Mammary epithelial cell (primary cell): ENCODE results near the gene VPS45.

Experiments used
- EZH2 ChIP-seq: IDR thresholded peaks from 2 replicates; pipeline ENCODE4 v1.6.1; 2012; ENCODE audit warnings: low read length, inconsistent platforms, borderline replicate concordance
- TF ChIP-seq, protein P1 (sequence below), 2 donors: IDR thresholded peaks in 1 of 2; conservative IDR thresholded peaks in 1 of 2; 2 replicates each; pipeline ENCODE4 v1.5.1; 2011 to 2012; ENCODE audit warnings: inconsistent platforms in 2 of 2, low read length in 2 of 2, mild to moderate bottlenecking in 2 of 2, control low read depth in 1 of 2, low read depth in 1 of 2; ENCODE audit not compliant: insufficient read depth in 1 of 2; ENCODE audit errors: extremely low read depth in 1 of 2

DNA sequence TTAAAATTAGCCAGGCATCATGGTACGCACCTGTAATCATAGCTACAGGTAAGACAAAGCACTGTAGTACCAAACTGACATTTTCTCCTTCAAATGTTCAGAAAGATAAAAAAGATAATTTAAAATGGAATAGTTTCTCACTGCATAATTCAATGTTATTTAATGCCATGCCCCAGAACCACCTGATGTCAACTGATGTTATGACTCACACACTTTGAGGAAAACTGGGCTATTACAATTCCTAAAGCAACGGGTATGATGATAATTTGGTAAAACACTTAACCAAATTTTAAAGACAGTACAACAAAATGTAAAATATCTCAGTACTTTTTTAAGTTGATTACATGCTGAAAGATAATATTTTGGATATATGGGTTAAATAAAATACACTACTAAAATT is 59.2 kb downstream of the VPS45 start:
- TF ChIP-seq EZH2: no peak
- TF ChIP-seq, protein P1, sequence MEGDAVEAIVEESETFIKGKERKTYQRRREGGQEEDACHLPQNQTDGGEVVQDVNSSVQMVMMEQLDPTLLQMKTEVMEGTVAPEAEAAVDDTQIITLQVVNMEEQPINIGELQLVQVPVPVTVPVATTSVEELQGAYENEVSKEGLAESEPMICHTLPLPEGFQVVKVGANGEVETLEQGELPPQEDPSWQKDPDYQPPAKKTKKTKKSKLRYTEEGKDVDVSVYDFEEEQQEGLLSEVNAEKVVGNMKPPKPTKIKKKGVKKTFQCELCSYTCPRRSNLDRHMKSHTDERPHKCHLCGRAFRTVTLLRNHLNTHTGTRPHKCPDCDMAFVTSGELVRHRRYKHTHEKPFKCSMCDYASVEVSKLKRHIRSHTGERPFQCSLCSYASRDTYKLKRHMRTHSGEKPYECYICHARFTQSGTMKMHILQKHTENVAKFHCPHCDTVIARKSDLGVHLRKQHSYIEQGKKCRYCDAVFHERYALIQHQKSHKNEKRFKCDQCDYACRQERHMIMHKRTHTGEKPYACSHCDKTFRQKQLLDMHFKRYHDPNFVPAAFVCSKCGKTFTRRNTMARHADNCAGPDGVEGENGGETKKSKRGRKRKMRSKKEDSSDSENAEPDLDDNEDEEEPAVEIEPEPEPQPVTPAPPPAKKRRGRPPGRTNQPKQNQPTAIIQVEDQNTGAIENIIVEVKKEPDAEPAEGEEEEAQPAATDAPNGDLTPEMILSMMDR (conservative IDR thresholded peaks at IDR 0.05 in 1 of 2, IDR thresholded peaks at IDR 0.05 in 1 of 2; ENCODE audit: extremely low read depth in 1 of 2, insufficient read depth in 1 of 2, low read depth in 1 of 2, low read length in 2 of 2): no peak
